Kidney capillary endothelial cell (primary cell): Measurements from ENCODE around the gene RAC3.

Experiments
- DNase-seq: peaks from one replicate; pipeline ENCODE4 v3.0.0-alpha.2; 2018; ENCODE audit warnings: low spot score

Gene RAC3

GRCh38 chr17:82012640-82013295 is 18.7 kb upstream of the RAC3 start:
- DNase-seq = no peak

GRCh38 chr17:82013341-82013740 is 18.1 kb upstream of the RAC3 start:
- no peak for DNase-seq

DNA sequence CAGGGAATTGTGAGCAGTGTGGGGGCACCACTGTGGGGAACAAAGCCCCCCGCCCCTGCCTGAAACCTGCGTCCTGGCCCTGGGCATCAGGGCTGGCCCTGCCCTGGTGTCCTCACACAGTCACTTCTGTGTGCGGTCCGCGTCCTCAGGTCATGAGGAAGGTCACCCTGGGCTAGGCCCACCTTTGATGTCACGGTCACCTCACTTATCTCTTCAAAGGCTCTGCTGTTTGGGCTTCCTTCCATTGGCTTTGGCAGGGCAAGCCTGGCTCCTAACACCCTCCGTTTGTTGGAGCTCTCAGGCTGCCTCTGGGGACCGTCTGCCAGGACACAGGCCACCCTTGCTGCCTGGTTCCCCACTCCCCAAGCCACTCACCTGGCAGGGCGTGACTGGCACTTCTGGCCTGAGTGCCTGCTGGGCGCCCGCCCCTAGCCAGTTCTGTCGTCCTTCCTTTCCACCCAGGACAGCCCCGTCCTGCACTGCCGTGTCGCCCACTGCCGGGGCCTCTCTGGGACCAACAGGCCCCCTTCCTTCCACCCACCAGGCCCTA is 17.6 kb upstream of the RAC3 start:
- DNase-seq = no peak

DNA sequence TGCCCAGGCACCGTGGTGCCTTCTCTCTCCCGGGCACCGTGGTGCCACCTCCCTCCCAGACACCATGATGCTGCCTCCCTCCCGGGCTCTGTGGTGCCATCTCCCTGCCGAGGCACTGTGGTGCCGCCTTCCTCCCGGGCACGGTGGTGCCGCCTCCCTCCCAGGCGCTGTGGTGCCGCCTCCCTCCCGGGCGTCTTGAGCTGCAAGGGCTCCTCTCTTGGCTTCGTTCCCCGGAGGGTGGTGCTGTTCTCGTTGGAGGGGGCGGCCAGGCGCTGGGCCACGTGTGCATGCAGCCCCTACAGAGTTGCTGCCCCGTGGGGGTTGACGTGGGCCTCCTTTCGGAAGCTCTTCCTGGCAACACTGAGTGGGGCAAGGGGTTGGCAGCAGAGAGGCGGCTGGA is 17.0 kb upstream of the RAC3 start:
- DNase-seq = no peak

DNA sequence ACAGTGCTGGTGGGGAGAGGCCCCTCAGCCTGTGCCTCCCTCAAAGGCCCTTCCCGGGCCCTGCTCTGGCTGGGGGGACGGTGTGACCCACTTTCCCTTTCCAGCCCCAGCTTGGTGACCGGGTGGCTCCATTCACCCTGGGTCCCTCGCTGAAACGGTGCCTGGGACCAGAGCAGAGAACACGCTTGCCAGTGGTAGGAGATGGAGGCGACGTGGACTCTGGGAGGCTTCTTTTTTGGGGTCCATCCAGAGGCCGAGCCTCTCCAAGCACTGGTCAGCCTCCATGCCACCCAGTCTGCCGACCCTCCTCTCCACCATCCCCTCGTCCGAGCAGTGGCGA is 16.5 kb upstream of the RAC3 start:
- no peak for DNase-seq

DNA sequence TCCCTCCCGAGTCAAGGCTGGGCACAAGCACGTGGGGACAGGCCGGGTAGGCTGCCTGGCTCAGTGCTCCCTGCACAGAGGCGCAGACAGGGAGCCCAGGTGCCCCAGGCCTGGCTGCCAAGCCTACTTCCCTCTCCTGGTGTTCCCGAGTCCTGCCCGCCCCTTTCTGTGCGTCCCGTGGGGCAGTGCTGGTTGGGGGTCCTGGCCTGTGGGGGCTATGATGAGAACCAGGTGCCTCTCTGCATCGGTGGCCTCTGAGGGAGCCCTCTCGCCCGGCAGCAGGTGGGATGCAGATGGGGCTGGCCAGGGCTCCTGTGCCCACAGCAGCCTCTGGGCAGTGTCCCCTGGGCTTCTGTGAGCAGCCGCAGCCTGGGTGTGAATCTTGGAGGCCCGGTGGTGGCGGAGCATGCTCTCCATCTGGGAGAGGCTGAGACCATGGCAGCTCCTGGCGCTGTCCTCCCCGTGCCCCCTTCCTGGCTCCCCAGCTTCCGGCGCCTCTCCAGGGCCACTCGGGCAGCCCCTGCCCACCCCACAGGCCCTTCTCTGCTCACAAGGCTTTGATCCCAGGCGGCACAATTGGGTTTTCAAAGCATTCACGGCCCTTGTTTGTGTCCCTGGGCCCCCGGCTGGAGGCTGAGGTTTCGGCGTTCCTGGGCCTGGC is 16.0 kb upstream of the RAC3 start:
- DNase-seq = no peak

DNA sequence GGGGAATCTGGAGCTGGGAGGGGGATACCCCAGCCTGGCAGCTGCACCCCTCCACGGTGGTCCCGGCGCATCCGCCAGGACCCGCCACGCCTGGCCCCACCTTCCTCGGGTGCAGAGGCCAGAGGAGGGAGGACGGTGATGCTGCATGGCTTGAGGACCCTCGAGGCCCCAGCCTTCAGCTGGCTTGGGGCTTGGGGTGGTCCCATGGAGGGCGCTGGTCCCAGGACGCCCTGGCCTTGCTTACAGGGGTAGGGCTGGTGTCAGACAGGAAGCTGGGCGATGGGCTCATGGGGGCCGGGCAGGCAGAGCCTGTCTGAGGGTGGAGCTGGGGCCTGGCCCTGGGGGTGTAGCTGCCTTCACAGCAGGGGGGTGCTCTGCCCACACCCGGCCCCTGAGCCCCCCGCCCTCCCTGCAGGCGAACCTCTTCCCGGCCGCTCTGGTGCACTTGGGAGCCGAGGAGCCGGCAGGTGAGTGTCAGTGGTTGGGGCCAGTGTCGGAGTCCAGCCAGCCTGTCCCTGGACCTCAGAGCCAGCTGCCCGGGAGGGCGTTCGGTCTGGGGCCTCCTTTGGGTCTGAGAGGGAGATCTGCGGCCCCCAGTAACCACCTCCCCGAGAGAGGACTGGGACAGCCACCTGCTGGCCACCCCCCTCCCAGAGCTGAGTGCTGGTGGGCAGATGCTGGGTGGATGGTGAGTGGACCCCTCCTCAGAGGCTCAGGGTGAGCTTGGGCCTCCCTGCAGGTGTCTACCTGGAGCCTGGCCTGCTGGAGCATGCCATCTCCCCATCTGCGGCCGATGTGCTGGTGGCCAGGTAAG is 15.2 kb upstream of the RAC3 start:
- DNase-seq = no peak

GRCh38 chr17:82016875-82017459 is 14.5 kb upstream of the RAC3 start:
- DNase-seq = no peak

DNA sequence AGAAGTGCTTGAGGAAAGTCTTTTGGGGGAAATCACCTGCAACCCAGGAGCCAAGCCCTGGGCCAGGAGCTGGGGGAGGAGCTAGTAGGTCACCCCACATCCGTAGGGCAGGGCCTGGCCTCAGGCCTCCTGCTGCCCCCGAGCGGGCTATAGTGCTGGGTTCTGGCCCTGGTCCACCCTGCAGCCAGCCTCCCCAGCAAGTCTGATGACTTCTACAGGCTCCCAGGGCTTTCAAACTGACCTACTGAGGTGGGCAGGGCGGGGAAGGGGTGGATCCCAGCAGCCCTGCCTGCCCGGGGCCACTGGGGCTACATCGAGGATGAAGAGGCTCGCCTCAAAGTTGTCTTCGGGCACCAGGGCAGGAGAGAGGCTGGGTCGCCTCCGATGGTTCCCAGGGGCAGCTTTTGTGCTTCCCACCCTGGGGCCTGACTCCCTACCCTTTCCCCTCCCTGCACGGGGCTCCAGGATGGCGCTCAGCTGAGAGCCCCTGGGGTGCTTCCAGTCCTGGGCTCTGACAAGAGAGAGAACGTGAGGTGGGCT is 13.8 kb upstream of the RAC3 start:
- DNase-seq = no peak

DNA sequence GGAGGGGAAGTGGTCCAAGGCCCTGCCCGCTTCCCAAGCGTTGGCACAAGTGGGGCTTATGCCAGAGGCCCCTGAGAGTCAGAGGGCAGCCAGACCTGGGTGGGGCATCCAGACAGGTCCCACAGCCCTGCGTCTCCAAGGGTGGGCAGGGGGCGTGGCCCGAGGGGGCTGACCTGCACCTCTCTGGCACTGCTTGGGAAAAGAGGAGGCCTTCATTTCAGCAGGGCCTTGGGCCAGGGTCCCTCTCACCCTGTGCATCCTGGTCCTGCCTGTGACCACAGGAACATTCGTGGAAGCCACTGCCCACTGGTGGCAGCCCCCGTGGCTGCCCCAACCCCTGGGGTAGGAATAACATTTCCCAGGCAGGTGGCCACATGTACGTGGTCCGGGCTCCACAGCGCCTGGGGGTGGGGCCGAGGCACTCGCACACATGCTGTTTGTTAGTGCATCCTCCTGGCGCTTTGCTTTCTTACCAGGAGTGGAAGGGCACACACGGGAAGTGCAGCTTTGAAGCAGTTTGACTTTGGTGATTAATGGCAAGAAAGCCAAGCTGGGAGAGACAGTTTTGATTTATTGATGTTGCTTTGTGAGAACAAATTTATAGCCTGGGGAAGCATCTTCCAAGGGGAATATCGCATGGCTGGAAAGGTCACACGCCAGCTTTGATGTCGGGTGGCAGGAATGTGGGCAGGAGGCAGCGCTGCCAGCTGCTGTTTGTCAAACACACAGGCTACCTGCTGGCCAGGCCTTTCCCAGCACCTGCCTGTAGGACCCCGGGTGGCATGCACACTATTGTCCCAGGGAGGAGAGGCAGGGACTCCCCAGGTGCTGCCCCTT is 13.1 kb upstream of the RAC3 start:
- DNase-seq = no peak

DNA sequence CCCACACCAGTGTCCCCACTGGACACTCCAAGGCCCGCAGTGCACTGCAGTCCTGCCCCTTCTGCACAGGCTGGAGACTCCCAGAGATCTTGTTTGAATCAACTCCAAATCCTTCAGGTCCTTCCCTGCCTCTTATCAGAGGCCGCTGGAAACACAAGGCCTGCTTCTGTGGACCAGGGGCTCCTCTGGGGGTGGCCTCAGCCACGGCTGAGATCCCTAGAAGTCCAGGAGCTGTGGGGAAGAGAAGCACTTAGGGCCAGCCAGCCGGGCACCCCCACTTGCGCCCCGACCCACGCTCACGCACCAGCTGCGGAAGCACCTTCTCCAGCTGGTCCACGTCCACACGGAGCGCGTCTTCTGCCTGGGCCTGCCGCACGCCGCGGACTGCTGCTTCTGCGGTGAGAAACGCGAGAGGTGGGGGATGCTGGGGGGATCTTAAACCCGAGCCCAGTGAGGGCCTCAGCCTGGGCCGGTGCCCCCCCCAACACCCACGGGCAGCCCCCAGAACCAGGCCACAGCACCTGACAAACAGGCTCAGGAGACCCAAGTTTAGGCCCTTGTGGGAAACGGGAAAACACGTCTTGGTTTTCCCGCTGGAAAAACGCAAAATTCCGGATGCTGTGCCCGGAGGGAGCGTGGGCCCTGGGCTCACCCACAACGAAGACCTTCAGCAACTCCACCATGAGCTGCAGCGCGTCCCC is 12.3 kb upstream of the RAC3 start:
- no peak for DNase-seq

DNA sequence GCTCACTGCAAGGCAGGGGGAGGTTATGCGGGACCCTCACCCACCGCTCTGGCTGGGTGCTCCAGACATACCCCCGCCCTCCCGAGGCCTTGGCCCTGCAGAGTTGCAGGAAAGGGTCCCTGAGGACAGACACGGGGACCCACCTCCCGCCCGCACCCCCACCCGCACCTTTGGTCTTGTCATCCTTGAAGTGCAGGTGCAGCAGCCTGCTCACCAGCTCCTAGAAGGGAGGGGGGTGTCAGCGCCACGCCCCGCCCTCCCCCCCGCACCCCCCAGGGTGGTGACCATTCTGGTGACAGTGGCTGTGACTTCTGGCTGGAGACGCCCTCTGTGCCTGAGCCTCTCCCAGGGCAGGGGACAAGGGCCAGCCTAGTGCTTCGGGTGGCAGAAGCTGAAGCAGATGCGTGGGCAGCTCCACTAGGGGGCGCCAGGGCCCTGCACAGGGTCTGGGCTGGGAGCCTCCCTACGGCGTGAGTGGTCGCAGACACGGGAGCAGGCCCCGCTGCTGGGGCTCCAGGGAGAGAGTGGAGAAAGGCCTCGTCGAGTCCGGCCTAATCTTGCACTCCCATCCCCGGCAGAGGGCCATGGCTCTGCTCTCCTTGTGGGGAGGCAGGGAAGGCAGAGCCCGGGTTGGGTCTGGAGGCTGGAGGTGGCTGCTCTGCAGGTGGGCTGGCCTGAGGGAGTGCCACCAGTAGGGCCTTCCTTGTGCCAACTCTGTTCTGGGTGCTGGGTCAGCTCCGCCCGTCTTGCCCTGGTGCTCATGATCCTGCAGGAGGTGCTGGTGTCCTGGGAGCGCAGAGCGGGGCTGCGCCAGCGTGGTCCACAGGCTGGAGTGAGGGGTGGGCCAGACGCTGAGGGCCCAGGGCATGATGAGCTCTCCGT is 11.5 kb upstream of the RAC3 start:
- no peak for DNase-seq

GRCh38 chr17:82020572-82021106 is 10.8 kb upstream of the RAC3 start:
- DNase-seq = no peak

DNA sequence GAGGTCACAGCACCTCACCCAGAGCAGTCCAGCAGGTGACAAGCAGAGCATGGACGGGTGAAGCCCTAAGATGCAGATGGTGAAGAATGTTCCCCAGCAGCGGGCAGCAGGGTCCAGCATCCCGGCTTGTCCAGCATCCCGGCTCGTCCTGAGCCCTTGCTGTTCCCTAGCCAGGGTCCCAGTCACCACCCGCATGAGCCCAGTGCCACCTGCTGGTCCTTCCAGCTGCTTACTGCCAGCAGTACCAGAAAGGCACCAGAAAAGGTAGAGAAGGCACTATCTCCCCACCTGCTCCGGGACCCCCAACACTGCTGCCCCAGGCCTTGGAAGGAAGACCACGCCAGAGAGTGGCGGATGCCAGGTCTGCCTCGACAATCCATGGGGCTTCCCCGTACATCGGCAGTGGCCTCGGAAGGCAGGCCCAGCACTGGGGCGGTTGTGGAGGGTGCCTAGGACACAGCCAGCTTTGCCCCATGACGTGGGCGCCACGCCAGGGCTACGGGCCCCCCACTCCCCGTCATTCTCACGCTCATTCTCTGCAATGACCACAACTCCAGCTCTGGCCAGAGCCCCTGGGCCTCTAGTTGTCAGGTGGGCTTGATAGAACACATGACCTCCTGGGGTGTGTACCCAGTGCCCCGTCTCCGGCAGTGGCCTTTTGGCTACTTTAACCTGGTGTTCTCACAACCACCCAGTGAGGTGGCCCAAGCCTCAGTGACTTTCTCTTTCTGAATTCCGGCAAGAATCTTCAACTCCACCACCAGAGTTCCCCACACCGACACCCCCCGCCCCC is 10.2 kb upstream of the RAC3 start:
- DNase-seq = peak; percentile 75

GRCh38 chr17:82021900-82022309 is 9.6 kb upstream of the RAC3 start:
- DNase-seq = no peak

- DNase-seq = no peak
Observed at GRCh38 chr17:82022310-82022980, 9.0 kb upstream of the RAC3 start, which contains the start of gene CENPX. Gene CENPX (minus strand): TSS chr17:82022878. CDS start chr17:82022861, 17 bp downstream.

GRCh38 chr17:82022981-82023446 is 8.5 kb upstream of the RAC3 start, which contains the start of gene LRRC45:
Gene LRRC45 (plus strand): TSS chr17:82023305. CDS start chr17:82023644, 339 bp downstream.
- peak; percentile 98 for DNase-seq
